Epithelial cell of esophagus (primary cell): ENCODE results near the gene SLAMF9.

Experiments used
- DNase-seq: peaks from one replicate; pipeline ENCODE4 v3.0.0; 2010; ENCODE audit warnings: low read depth
- H3K4me3 ChIP-seq: 2 replicates; pipeline ENCODE4 v1.5.1; 2011; ENCODE audit warnings: mild to moderate bottlenecking, low read length, control low read depth
- TF ChIP-seq, protein P1 (sequence below): IDR thresholded peaks from 2 replicates; pipeline ENCODE4 v1.5.1; 2011; ENCODE audit warnings: low read depth, mild to moderate bottlenecking, low read length, control low read depth, inconsistent platforms; ENCODE audit not compliant: insufficient read depth; ENCODE audit errors: missing control alignments

SLAMF9 gene

DNA sequence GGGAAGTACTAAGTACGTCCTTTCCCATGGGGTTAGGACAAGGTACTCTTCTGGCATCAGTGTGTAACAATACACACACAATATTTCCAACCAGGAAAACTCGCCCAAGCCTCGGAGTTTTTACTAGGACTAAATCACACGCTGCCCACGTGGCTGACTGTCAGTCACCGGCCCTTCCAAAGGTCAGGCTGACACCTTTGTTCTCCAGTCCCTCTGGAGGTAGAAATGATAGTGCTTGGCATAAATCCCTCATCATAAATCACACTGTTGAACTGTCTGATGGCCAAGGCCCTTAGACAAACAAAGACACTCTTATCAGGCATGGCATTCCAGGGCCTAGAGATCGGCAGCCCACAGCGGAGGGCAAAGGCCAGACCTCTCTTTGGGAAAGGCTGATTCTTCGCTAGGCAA lies 16.9 kb upstream of the SLAMF9 start:
- no peak overlapping the region for H3K4me3 ChIP-seq
- DNase-seq: no peak
- TF ChIP-seq, protein P1, sequence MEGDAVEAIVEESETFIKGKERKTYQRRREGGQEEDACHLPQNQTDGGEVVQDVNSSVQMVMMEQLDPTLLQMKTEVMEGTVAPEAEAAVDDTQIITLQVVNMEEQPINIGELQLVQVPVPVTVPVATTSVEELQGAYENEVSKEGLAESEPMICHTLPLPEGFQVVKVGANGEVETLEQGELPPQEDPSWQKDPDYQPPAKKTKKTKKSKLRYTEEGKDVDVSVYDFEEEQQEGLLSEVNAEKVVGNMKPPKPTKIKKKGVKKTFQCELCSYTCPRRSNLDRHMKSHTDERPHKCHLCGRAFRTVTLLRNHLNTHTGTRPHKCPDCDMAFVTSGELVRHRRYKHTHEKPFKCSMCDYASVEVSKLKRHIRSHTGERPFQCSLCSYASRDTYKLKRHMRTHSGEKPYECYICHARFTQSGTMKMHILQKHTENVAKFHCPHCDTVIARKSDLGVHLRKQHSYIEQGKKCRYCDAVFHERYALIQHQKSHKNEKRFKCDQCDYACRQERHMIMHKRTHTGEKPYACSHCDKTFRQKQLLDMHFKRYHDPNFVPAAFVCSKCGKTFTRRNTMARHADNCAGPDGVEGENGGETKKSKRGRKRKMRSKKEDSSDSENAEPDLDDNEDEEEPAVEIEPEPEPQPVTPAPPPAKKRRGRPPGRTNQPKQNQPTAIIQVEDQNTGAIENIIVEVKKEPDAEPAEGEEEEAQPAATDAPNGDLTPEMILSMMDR: no peak

DNA sequence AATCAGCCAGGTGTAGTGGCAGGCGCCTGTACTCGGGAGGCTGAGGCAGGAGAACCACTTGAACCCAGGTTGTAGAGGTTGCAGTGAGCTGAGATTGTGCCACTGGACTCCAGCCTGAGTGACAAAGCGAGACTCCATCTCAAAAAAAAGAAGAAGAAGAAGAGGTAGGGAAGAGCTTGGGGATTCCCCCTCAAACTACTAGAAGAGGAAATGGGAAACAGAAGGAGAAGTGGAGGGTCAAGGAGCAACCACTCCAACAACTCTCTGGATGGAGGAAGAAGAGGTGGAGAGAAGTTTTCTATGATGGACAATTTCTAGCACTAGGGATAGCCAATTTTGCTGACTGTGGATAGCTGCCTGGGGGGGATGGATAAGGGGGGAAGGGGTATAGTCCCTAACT lies 14.9 kb upstream of the SLAMF9 start:
- no peak overlapping the region for H3K4me3 ChIP-seq
- TF ChIP-seq, protein P1: no peak

GRCh38 chr1:159965263-159965662 lies 11.2 kb upstream of the SLAMF9 start:
- DNase-seq: no peak
- no peak overlapping the region for H3K4me3 ChIP-seq
- TF ChIP-seq, protein P1: no peak

More for the DNA sequence above, 14.9 kb upstream of the SLAMF9 start:
- no peak for DNase-seq

DNA sequence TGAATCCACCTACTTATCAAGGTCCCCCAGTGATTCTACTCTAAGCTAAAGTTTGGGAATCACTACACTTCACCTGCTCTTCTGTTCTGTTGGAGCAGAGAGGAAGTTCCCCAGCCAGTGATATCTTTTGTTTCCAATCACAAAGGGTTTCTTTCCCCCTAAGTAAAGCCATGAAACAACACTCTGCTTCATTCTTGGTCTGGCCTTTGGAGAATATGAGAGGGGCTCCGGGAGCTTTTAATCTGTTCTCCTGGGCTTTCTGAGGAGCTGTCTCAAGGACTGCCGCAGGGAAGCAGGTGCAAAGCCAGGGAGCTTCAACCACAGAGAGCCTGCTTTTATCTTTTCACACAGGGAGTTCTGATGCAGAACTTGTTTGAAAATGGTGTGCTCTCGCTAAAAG lies 10.1 kb upstream of the SLAMF9 start:
- TF ChIP-seq, protein P1: no peak
- no peak for DNase-seq
- H3K4me3 ChIP-seq: peak overlapping the region; percentile 25

- peak overlapping the region; percentile 84 for H3K4me3 ChIP-seq
- DNase-seq: no peak
- TF ChIP-seq, protein P1: no peak
Observed at GRCh38 chr1:159962176-159962575, 8.1 kb upstream of the SLAMF9 start.

DNA sequence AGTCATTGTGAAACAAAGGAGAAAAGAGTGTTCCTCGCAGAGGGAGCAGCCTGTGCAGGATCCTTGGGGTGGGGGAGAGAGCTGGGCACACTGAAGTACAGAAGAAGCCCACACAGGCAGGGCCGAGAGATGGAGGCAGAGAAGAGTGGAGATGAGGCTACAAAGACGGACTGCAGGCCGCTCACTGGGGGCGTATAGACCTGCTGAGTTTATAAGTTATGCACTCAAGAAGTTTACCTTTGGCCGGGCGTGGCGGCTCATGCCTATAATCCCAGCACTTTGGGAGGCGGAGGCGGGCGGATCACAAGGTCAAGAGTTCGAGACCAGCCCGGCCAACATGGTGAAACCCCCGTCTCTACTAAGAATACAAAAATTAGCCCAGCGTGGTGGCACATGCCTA lies 7.6 kb upstream of the SLAMF9 start:
- DNase-seq: no peak
- peak overlapping the region; percentile 84 for H3K4me3 ChIP-seq
- TF ChIP-seq, protein P1: no peak

DNA sequence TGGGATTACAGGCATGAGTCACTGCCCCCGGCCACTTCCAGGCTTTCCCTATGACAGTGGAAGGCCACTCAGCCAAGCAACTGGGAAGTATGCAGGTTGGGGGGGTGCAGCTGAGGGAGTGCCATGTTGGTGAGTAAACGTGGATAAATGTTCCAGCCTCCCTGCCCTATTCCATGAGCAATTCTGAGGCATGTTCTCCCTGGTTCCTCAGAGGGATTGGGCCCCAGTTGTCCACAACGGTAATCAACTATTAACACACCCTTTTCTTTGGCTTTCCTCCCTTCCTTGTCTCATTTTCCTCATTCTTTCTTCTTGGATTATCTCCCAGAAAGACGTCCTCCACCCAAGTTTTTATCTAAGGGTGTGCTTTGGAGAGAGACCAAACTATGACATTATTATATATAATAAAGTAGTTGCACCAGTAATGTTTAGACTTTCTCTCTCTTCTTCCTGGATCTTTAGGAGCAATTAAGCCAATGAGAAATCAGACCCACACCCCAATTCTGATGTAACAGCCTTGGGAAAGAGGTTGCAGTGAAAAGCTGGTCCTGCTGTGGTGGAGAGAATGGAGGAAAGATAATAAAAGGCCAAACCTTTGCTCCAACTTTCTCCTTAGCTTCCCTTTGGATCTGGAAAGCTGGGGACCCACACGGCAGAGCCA lies 6.8 kb upstream of the SLAMF9 start:
- H3K4me3 ChIP-seq: peak overlapping the region; percentile 84
- TF ChIP-seq, protein P1: no peak
- DNase-seq: peak; percentile 97
